BJ (cell line): ENCODE measurements around the gene RHO. TPM values are rescaled to one million over a fixed set of nuclear protein-coding genes. Genes with fewer than 3 reads are reported as not detected.

ENCODE experiments used
- CTCF ChIA-PET: fragments of 350-600 bp; formaldehyde crosslinking; extraction: SDS; loops from one replicate; lab custom pipeline; 2021; ENCODE audit warnings: antibody characterized with exemption, inconsistent platforms; lab: Yijun Ruan, JAX
- POLR2A ChIA-PET: fragments of 300-600 bp; sonication (Branson Sonifier 250); formaldehyde crosslinking; extraction: SDS; loops from one replicate; lab custom pipeline; 2021; ENCODE audit warnings: antibody characterized with exemption; lab: Charles Lee
- DNase-seq: peaks from one replicate; pipeline ENCODE4 v3.0.0-alpha.2; 2011; ENCODE audit warnings: low read depth
- H3K27me3 ChIP-seq: 2 replicates; pipeline ENCODE4 v1.6.0; 2011; ENCODE audit warnings: low read length; ENCODE audit not compliant: control insufficient read depth, insufficient read depth
- H3K36me3 ChIP-seq: 2 replicates; pipeline ENCODE4 v1.5.1; 2011; ENCODE audit warnings: low read length; ENCODE audit not compliant: control insufficient read depth, insufficient read depth
- H3K4me3 ChIP-seq: 2 replicates; pipeline ENCODE4 v1.5.1; 2011; ENCODE audit warnings: low read depth, mild to moderate bottlenecking, control low read depth, low read length
- CTCF ChIP-seq: IDR thresholded peaks from 2 replicates; pipeline ENCODE4 v1.5.1; 2011; ENCODE audit warnings: low read depth, mild to moderate bottlenecking, control low read depth, inconsistent platforms, low read length, moderate library complexity; ENCODE audit not compliant: insufficient read depth
- polyA plus RNA-seq: library from polyadenylated mRNA; depleted of rRNA; stranded (reverse); fragments of >200 nt; gene quantifications from 2 replicates; pipeline ENCODE4 v1.2.3, GENCODE V29; 2011

Gene RHO
- polyA plus RNA-seq, 1 experiment, result not detected

- no peaks in the 10 kb centered on the region for H3K27me3 ChIP-seq
- H3K4me3 ChIP-seq, result no peak overlapping the region
- ChIA-PET POLR2A (no interaction called here), CTCF (no interaction called here)
- no peak for TF ChIP-seq CTCF
- DNase-seq, result no peak
- H3K36me3 ChIP-seq, result no peaks in the 10 kb centered on the region
Measured at GRCh38 chr3:129526121-129526900, 2.1 kb upstream of the RHO start.

- DNase-seq, result no peak
- ChIA-PET POLR2A (no interaction called here), CTCF (no interaction called here)
- Histone ChIP-seq H3K27me3 (no peaks in the 10 kb centered on the region), H3K4me3 (no peak overlapping the region), H3K36me3 (no peaks in the 10 kb centered on the region)
- no peak for TF ChIP-seq CTCF
Measured at GRCh38 chr3:129527262-129527661, 1.2 kb upstream of the RHO start.

GRCh38 chr3:129529436-129530210 lies 1.2 kb downstream of the RHO start:
- no peaks in the 10 kb centered on the region for H3K36me3 ChIP-seq
- H3K4me3 ChIP-seq, result no peak overlapping the region
- CTCF ChIA-PET, result interaction anchor here (0.8 kb wide), 1 partner anchor 296 kb away, joined by 3 read pairs; no protein-coding TSS in a partner anchor
- no peak for TF ChIP-seq CTCF
- H3K27me3 ChIP-seq, result no peaks in the 10 kb centered on the region
- POLR2A ChIA-PET, result no interaction called here
- no peak for DNase-seq

GRCh38 chr3:129530251-129530791 lies 1.9 kb downstream of the RHO start:
- ChIA-PET CTCF (interaction anchor here (0.8 kb wide), 1 partner anchor 295 kb away, joined by 3 read pairs; no protein-coding TSS in a partner anchor), POLR2A (no interaction called here)

More at GRCh38 chr3:129530251-129530791, 1.9 kb downstream of the RHO start:
- TF ChIP-seq CTCF, result no peak
- H3K4me3 ChIP-seq, result no peak overlapping the region
- H3K27me3 ChIP-seq, result no peaks in the 10 kb centered on the region
- DNase-seq, result no peak
- H3K36me3 ChIP-seq, result no peaks in the 10 kb centered on the region
